ENCODE measurements around the gene ROBO2. TPM values are rescaled to one million over a fixed set of nuclear protein-coding genes. Genes with fewer than 3 reads are reported as not detected.

Gene ROBO2
- total RNA-seq, 1 experiment from 2014 or later = not detected

DNA sequence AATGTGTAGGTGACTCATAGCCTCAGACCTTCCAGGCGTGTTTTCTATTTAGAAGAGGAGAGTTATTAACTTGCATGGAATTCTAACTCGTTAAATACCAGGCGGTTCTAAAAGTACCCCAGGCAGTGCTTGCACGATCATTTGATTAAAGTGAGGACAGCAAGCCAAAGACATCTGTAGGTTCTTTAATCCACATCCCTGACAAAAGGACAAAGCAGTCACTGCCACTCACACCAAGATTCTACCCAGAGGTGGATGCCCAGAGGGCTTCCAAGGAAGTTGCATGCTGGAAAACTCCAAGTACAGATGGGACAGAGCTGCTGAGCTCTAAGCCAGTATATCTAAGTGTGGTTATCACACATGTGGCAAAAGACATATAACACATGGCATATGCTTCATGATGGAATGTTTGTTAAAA is 372.1 kb downstream of the ROBO2 start:
- RAD21 ChIA-PET (ENCODE audit: low non-redundant PET in 1 of 2, low total read pairs in 2 of 2, uncharacterized antibody in 2 of 2, unreplicated experiment in 2 of 2) = no interaction called here
- H3K9me3 ChIP-seq (ENCODE audit: control insufficient read depth in 1 of 2, insufficient read depth in 1 of 2, low read depth in 1 of 2, low read length in 2 of 2) = peaks cover 15 to 21% of the 10 kb centered on the region in 2 experiments; a peak in 2 of 4 replicates
- H3K4me2 ChIP-seq (ENCODE audit: low read length) = no peak overlapping the region
- intact Hi-C loops (cut with micrococcal nuclease) = no loop called here
- no peaks in the 10 kb centered on the region for H3K27me3 ChIP-seq (ENCODE audit: insufficient read depth, low read length)
- ATAC-seq (no peak), DNase-seq (ENCODE audit: low read depth, low spot score) (no peak)
- H2AFZ ChIP-seq (ENCODE audit: low read depth, low read length, poor library complexity, severe bottlenecking) = no peak overlapping the region
- no TSS peak for BruUV-seq (replicated peaks)
- no peak overlapping the region for H3K9ac ChIP-seq (ENCODE audit: low read length)
- no peak for TF ChIP-seq FOSL1 (IDR thresholded peaks at IDR 0.05; ENCODE audit: low read depth)
- TF ChIP-seq EZH2phosphoT487 (IDR thresholded peaks at IDR 0.05; ENCODE audit: borderline replicate concordance) = no peak
- no peak for TF ChIP-seq YY1 (IDR thresholded peaks at IDR 0.05; ENCODE audit: extremely low read depth, insufficient replicate concordance, low read depth, low read length)
- H3K36me3 ChIP-seq (ENCODE audit: control insufficient read depth in 1 of 2, insufficient read depth in 2 of 2, low read length in 2 of 2) = no peaks in the 10 kb centered on the region
- no peaks in the 10 kb centered on the region for H3K79me2 ChIP-seq (ENCODE audit: insufficient read depth, low read length)
- H3K9me2 ChIP-seq (ENCODE audit: insufficient read depth) = no peaks in the 10 kb centered on the region
- CTCF ChIA-PET = no interaction called here
- H3K4me1 ChIP-seq (ENCODE audit: control insufficient read depth in 1 of 2, insufficient read depth in 2 of 2, low read length in 2 of 2) = no peaks in the 10 kb centered on the region
- H3K4me3 ChIP-seq (replicated peaks in 1 of 2; ENCODE audit: low read depth in 1 of 2, low read length in 2 of 2) = no peak overlapping the region
- H4K20me1 ChIP-seq (ENCODE audit: insufficient read depth) = no peaks in the 10 kb centered on the region
- no peak overlapping the region for H3K27ac ChIP-seq (ENCODE audit: low read depth, low read length)
- POLR2A ChIA-PET = no interaction called here

DNA sequence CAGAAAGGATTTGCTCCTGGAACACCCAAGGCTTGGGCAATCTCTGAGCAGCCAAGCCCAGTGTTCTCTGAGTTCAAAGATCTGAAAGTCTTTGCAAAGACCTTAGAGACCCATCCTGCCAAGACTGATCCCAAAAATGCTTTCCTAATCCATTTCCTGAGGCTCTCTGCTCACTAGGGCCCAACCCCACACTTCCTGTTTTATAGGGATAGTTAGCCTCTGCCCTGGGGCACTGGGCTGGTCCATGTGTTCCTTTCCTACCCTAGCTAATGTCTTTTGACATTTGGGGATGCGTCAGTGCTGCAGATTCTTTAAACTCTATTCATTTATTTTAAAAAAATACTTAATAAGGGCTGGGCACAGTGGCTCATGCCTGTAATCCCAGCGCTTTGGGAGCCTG is 372.7 kb downstream of the ROBO2 start:
- POLR2A ChIA-PET = no interaction called here
- Histone ChIP-seq H3K4me1 (ENCODE audit: control insufficient read depth in 1 of 2, insufficient read depth in 2 of 2, low read length in 2 of 2) (no peaks in the 10 kb centered on the region), H3K79me2 (ENCODE audit: insufficient read depth, low read length) (no peaks in the 10 kb centered on the region), H3K27me3 (ENCODE audit: insufficient read depth, low read length) (no peaks in the 10 kb centered on the region), H3K27ac (ENCODE audit: low read depth, low read length) (no peak overlapping the region), H3K9ac (ENCODE audit: low read length) (no peak overlapping the region), H3K4me3 (replicated peaks in 1 of 2; ENCODE audit: low read depth in 1 of 2, low read length in 2 of 2) (no peak overlapping the region), H4K20me1 (ENCODE audit: insufficient read depth) (no peaks in the 10 kb centered on the region), H3K9me3 (ENCODE audit: control insufficient read depth in 1 of 2, insufficient read depth in 1 of 2, low read depth in 1 of 2, low read length in 2 of 2) (peaks cover 15 to 21% of the 10 kb centered on the region in 2 experiments; a peak in 2 of 4 replicates), H3K36me3 (ENCODE audit: control insufficient read depth in 1 of 2, insufficient read depth in 2 of 2, low read length in 2 of 2) (no peaks in the 10 kb centered on the region), H3K4me2 (ENCODE audit: low read length) (no peak overlapping the region), H3K9me2 (ENCODE audit: insufficient read depth) (no peaks in the 10 kb centered on the region), H2AFZ (ENCODE audit: low read depth, low read length, poor library complexity, severe bottlenecking) (no peak overlapping the region)
- ATAC-seq (no peak), DNase-seq (ENCODE audit: low read depth, low spot score) (no peak)
- CTCF ChIA-PET = no interaction called here
- intact Hi-C loops (cut with micrococcal nuclease) = no loop called here
- no peak for TF ChIP-seq POLR2A (IDR thresholded peaks at IDR 0.05; ENCODE audit: borderline replicate concordance, extremely low read depth, insufficient read depth, insufficient read length)
- TF ChIP-seq FOSL1 (IDR thresholded peaks at IDR 0.05; ENCODE audit: low read depth) = no peak
- TF ChIP-seq ZFX (IDR thresholded peaks at IDR 0.05) = no peak
- TF ChIP-seq CBX3 (IDR thresholded peaks at IDR 0.05; ENCODE audit: low read depth) = no peak
- TF ChIP-seq SP1 (IDR thresholded peaks at IDR 0.05; ENCODE audit: low read depth) = no peak
- TF ChIP-seq ELF1 (IDR thresholded peaks at IDR 0.05; ENCODE audit: borderline replicate concordance, low read depth) = no peak
- TF ChIP-seq RAD21 (IDR thresholded peaks at IDR 0.05; ENCODE audit: low read depth) = no peak
- TF ChIP-seq, protein P1, sequence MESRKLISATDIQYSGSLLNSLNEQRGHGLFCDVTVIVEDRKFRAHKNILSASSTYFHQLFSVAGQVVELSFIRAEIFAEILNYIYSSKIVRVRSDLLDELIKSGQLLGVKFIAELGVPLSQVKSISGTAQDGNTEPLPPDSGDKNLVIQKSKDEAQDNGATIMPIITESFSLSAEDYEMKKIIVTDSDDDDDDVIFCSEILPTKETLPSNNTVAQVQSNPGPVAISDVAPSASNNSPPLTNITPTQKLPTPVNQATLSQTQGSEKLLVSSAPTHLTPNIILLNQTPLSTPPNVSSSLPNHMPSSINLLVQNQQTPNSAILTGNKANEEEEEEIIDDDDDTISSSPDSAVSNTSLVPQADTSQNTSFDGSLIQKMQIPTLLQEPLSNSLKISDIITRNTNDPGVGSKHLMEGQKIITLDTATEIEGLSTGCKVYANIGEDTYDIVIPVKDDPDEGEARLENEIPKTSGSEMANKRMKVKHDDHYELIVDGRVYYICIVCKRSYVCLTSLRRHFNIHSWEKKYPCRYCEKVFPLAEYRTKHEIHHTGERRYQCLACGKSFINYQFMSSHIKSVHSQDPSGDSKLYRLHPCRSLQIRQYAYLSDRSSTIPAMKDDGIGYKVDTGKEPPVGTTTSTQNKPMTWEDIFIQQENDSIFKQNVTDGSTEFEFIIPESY (IDR thresholded peaks at IDR 0.05; ENCODE audit: extremely low read depth, insufficient replicate concordance, low read length) = no peak
- TF ChIP-seq, protein P2, sequence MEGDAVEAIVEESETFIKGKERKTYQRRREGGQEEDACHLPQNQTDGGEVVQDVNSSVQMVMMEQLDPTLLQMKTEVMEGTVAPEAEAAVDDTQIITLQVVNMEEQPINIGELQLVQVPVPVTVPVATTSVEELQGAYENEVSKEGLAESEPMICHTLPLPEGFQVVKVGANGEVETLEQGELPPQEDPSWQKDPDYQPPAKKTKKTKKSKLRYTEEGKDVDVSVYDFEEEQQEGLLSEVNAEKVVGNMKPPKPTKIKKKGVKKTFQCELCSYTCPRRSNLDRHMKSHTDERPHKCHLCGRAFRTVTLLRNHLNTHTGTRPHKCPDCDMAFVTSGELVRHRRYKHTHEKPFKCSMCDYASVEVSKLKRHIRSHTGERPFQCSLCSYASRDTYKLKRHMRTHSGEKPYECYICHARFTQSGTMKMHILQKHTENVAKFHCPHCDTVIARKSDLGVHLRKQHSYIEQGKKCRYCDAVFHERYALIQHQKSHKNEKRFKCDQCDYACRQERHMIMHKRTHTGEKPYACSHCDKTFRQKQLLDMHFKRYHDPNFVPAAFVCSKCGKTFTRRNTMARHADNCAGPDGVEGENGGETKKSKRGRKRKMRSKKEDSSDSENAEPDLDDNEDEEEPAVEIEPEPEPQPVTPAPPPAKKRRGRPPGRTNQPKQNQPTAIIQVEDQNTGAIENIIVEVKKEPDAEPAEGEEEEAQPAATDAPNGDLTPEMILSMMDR (IDR thresholded peaks at IDR 0.05 in 2 of 3, conservative IDR thresholded peaks at IDR 0.05 in 1 of 3; ENCODE audit: borderline replicate concordance in 1 of 3, insufficient read depth in 1 of 3, low read depth in 2 of 3, low read length in 2 of 3) = no peak
- TF ChIP-seq YY1 (IDR thresholded peaks at IDR 0.05; ENCODE audit: extremely low read depth, insufficient replicate concordance, low read depth, low read length) = no peak
- no peak for TF ChIP-seq SIN3A (IDR thresholded peaks at IDR 0.05; ENCODE audit: low read depth)
- RAD21 ChIA-PET (ENCODE audit: low non-redundant PET in 1 of 2, low total read pairs in 2 of 2, uncharacterized antibody in 2 of 2, unreplicated experiment in 2 of 2) = no interaction called here
- no TSS peak for BruUV-seq (replicated peaks)

Measured in HCT116 (cell line).